Heart left ventricle (tissue), 16 donors: Measurements from ENCODE around the gene CNRIP1. TPM values are rescaled to one million over a fixed set of nuclear protein-coding genes. Genes with fewer than 3 reads are reported as not detected.

Experiments used
- ATAC-seq, 4 donors: fragments of 200-7000 bp; cut with Tn5 transposase; one replicate each; pipeline ENCODE4 v1.9.1; 2020 to 2022; ENCODE audit warnings: moderate library complexity in 4 of 4, mild to moderate bottlenecking in 3 of 4, moderate number of reproducible peaks in 1 of 4
- DNase-seq, 5 donors: peaks; one replicate each; pipeline ENCODE4 v3.0.0-alpha.2; 2020
- H3K27ac ChIP-seq, 12 donors: fragments of 200-600 bp; sonication (generic) in 4 of 12; one replicate each; pipeline versions ENCODE4 v1.5.0 to v1.8.0; 2016 to 2022; ENCODE audit warnings: mild to moderate bottlenecking in 2 of 12
- H3K27me3 ChIP-seq, 9 donors: fragments of 200-600 bp; sonication (generic) in 2 of 9; one replicate each; pipeline versions ENCODE4 v1.5.1 to v1.8.0; 2016 to 2022; ENCODE audit warnings: mild to moderate bottlenecking in 3 of 9
- H3K36me3 ChIP-seq, 9 donors: fragments of 200-600 bp; sonication (generic) in 2 of 9; one replicate each; pipeline versions ENCODE4 v1.5.0 to v1.8.0; 2018 to 2022; ENCODE audit warnings: mild to moderate bottlenecking in 2 of 9
- H3K4me1 ChIP-seq, 12 donors: fragments of 200-600 bp; sonication (generic) in 4 of 12; one replicate each; pipeline versions ENCODE4 v1.5.0 to v1.8.0; 2016 to 2022; ENCODE audit warnings: mild to moderate bottlenecking in 3 of 12
- H3K4me3 ChIP-seq, 12 donors: fragments of 200-600 bp; sonication (generic) in 4 of 12; one replicate each; pipeline versions ENCODE4 v1.5.0 to v1.8.0; 2017 to 2022; ENCODE audit warnings: mild to moderate bottlenecking in 9 of 12, moderate library complexity in 4 of 12
- H3K9me3 ChIP-seq, 12 donors: fragments of 200-600 bp; sonication (generic) in 4 of 12; one replicate each; pipeline versions ENCODE4 v1.5.0 to v1.8.0; 2016 to 2022; ENCODE audit warnings: mild to moderate bottlenecking in 1 of 12
- POLR2A ChIP-seq, 2 donors: fragments of 450-650 bp; IDR thresholded peaks; one replicate each; pipeline ENCODE4 v1.6.1; 2017; ENCODE audit warnings: antibody characterized with exemption in 2 of 2, mild to moderate bottlenecking in 2 of 2, moderate library complexity in 2 of 2
- WGBS, 4 donors: extraction: QIAGEN DNeasy Blood & Tissue Kit in 2 of 4; methylation state at CpG; one replicate each; pipeline versions ENCODE4 v1.1.5 to v1.1.7; 2013 to 2018; 5-methylcytosine and 5-hydroxymethylcytosine counted together
- intact Hi-C, 10 donors: fragments of 100-400 bp; cut with DNase I; formaldehyde crosslinking; loops; one replicate each; pipeline versions ENCODE4 v1.11.1 to v1.14.2; 2022
- long read RNA-seq, 3 donors: library from polyadenylated mRNA; unstranded; transcript quantifications; one replicate each; pipeline ENCODE4 v2.0.0, GENCODE V29; 2020 to 2021
- polyA plus RNA-seq, 2 donors: library from polyadenylated mRNA; stranded (reverse); fragments of 200-250 nt; gene quantifications; one replicate each; pipeline ENCODE4 v1.2.3, GENCODE V29; 2013
- total RNA-seq, 9 donors: library from RNA; depleted of rRNA in 2 of 9; stranded (reverse); fragments of >200 nt in 2 of 9; fragmentation: NEBNext Ultra II Directional in 3 of 9; extraction: Animal tissue kit (Norgen Biotek cat#: 25700) in 3 of 9; gene quantifications; one replicate each; pipeline versions ENCODE4 v1.1.0 to v1.2.4, GENCODE V29; 2016 to 2023
- TF ChIP-seq, protein P1 (sequence below), 12 donors: fragments of 200-600 bp; sonication (generic) in 4 of 12; IDR thresholded peaks; one replicate each; pipeline versions ENCODE4 v1.5.0 to v1.8.0; 2018 to 2022; ENCODE audit warnings: antibody characterized with exemption in 12 of 12, mild to moderate bottlenecking in 5 of 12
- donor health status: ischemic (EF 13 %, LVEDD 7.1; RV severe dilation, severe dysfunction).
- donor health status: healthy with polysubstance abuse.
- donor health status: DM: no; HTN: yes; CAD: no.
- donor health status: DM: no; HTN: no; CAD: no.
- donor health status: ischemic (EF 25% LVEDD 6.9; RV normal size, moderate dysfunction).
- donor health status: ischemic (EF 25% LVEDD 5.7; RV mildly dilated, moderate dysfunction).
- donor health status: healthy.
- donor health status: DM: yes; HTN: yes; CAD: no.
- donor health status: ischemic (EF 35%, LVEDD 5.7; RV mildly dilated, moderate dysfunction).
- donor health status: nonischemic (EF 11% LVEDD 7.7; RV severe dilation, severe dysfunction).
- donor health status: DM: yes; HTN: yes; CAD: no.
- donor health status: PGD.
- donor health status: ischemic (EF 29% LVEDD 5.4; RV normal size, mild dysfunction).
- donor health status: nonischemic (EF 23%, LVEDD 6.1; RV moderate dilation, normal function).

The CNRIP1 gene, protein sequence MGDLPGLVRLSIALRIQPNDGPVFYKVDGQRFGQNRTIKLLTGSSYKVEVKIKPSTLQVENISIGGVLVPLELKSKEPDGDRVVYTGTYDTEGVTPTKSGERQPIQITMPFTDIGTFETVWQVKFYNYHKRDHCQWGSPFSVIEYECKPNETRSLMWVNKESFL
- 10 to 100 TPM in 3 of 9 donors, 1 to 10 TPM in 6; 5.8 to 17.3 (median 7.7) TPM for total RNA-seq
- polyA plus RNA-seq, result 10 to 100 TPM in 1 of 2 donors, 1 to 10 TPM in 1; 6.6 to 11.0 TPM
- long read RNA-seq, donor 1, transcript CNRIP1-201 (3 exons, 1,953 nt), result major isoform, 9 of 14 reads
- long read RNA-seq, donor 1, partial matches to known transcripts, result 1 of 14 reads
- long read RNA-seq, donor 1, other reads (novel, unspliced or antisense), result 4 of 14 reads
- long read RNA-seq, donor 2, transcript CNRIP1-201 (3 exons, 1,953 nt), result major isoform, 24 of 36 reads
- long read RNA-seq, donor 2, partial matches to known transcripts, result 1 of 36 reads
- long read RNA-seq, donor 2, other reads (novel, unspliced or antisense), result 10 of 36 reads
- long read RNA-seq, donor 3, transcript CNRIP1-201 (3 exons, 1,953 nt), result major isoform, 12 of 20 reads
- long read RNA-seq, donor 3, partial matches to known transcripts, result 2 of 20 reads
- long read RNA-seq, donor 3, other reads (novel, unspliced or antisense), result 5 of 20 reads

DNA sequence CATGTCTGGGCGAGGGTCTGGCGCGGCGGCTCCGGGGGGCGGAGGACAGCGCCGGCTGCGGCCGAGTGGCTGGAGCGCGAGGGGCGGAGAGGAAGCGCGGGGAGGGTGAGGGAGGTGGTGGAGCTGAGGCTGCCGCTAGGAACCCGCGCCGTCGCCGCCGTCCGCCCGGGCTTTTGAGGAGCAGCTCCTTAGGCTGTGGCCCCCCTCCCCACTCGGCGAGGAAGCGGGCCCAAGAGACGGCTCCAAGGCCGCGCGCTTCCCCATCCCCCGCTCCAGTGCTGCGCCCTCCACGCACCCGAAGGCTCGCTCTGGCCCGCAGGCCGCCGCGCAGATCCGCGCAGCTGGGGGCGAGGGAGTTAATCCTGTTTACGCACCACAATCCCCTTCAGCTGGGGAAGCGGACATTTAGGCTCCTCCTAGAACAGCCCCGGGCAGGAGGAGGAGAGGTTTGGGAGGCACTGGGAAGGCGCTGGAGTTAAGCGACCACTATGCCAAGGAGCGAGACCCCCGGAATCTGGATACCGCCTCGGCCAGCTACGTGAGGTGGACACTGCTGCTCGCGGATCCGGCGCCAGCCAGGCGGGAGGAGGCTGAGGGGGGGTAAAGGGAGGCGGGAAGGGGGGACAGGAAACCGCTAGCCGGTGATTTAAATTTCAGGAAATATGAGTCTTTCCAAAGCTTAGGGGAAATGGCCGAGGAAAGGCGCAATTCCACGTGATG is at the start of gene CNRIP1:
Gene CNRIP1, minus strand, starts transcription at position 552 of the 720 bp plus-strand sequence. Its CDS starts 549 bp downstream, at position 3.
- peaks cover 0 to 24% (median 19%) of the 10 kb centered on the region in 9 donors for H3K36me3 ChIP-seq
- TF ChIP-seq, protein P1, sequence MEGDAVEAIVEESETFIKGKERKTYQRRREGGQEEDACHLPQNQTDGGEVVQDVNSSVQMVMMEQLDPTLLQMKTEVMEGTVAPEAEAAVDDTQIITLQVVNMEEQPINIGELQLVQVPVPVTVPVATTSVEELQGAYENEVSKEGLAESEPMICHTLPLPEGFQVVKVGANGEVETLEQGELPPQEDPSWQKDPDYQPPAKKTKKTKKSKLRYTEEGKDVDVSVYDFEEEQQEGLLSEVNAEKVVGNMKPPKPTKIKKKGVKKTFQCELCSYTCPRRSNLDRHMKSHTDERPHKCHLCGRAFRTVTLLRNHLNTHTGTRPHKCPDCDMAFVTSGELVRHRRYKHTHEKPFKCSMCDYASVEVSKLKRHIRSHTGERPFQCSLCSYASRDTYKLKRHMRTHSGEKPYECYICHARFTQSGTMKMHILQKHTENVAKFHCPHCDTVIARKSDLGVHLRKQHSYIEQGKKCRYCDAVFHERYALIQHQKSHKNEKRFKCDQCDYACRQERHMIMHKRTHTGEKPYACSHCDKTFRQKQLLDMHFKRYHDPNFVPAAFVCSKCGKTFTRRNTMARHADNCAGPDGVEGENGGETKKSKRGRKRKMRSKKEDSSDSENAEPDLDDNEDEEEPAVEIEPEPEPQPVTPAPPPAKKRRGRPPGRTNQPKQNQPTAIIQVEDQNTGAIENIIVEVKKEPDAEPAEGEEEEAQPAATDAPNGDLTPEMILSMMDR (IDR thresholded peaks at IDR 0.05), result peak in 1 of 12 donors; percentile 30
- peak in 1 of 2 donors; percentile 48 for TF ChIP-seq POLR2A (IDR thresholded peaks at IDR 0.05)
- 0 to 1% (median 0%) methylated on average over 19 to 64 of the region's 64 CpGs for WGBS, 4 donors
- H3K4me3 ChIP-seq, result peak within 1 kb of the TSS; percentile 70 to 92 (median 84)
- peak; percentile 75 to 93 (median 86) for ATAC-seq
- H3K27me3 ChIP-seq, result peaks cover 0 to 9% (median 0%) of the 10 kb centered on the region in 9 donors
- peaks cover 0 to 25% (median 12%) of the 10 kb centered on the region in 12 donors for H3K4me1 ChIP-seq
- peak within 1 kb of the TSS; percentile 91 to 99 (median 97) for H3K27ac ChIP-seq
- peak; percentile 81 to 85 (median 85) for DNase-seq
- intact Hi-C loops, result loop anchor here in 1 of 10 donors (2.0 kb wide), 1 partner anchor 67 kb away; the partner anchor contains the start of gene PPP3R1
- peaks cover 0 to 2% (median 0%) of the 10 kb centered on the region in 12 donors for H3K9me3 ChIP-seq

DNA sequence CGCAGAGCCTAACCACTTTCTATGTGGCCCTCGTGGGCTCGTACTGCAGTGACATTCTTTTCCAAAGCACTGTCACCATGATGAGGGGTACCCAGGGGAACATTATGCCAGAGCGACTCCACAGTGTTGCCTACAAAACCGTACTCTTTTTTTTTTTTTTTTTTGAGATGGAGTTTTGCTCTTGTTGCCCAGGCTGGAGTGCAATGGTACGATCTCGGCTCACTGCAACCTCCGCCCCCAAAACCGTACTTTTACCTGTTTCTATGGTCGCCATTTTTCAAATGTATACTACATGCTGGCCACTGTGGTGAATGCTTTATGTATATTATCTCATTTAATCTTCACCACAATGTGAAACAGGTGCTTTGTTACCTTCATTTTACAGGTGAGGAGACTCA is 49.6 kb upstream of the CNRIP1 start:
- H3K36me3 ChIP-seq, result peaks cover 0 to 8% (median 0%) of the 10 kb centered on the region in 9 donors
- H3K27ac ChIP-seq, result no peak overlapping the region
- H3K4me1 ChIP-seq, result peaks cover 0 to 56% (median 0%) of the 10 kb centered on the region in 12 donors
- ATAC-seq (no peak), DNase-seq (no peak)
- no peak for TF ChIP-seq POLR2A (IDR thresholded peaks at IDR 0.05)
- TF ChIP-seq, protein P1 (IDR thresholded peaks at IDR 0.05), result no peak
- no peaks in the 10 kb centered on the region for H3K9me3 ChIP-seq
- peak overlapping the region in 1 of 12 donors; percentile 66 for H3K4me3 ChIP-seq
- 86 to 92% (median 91%) methylated on average over 10 of the region's 10 CpGs for WGBS, 4 donors
- H3K27me3 ChIP-seq, result no peaks in the 10 kb centered on the region
- intact Hi-C loops, result no loop called here

DNA sequence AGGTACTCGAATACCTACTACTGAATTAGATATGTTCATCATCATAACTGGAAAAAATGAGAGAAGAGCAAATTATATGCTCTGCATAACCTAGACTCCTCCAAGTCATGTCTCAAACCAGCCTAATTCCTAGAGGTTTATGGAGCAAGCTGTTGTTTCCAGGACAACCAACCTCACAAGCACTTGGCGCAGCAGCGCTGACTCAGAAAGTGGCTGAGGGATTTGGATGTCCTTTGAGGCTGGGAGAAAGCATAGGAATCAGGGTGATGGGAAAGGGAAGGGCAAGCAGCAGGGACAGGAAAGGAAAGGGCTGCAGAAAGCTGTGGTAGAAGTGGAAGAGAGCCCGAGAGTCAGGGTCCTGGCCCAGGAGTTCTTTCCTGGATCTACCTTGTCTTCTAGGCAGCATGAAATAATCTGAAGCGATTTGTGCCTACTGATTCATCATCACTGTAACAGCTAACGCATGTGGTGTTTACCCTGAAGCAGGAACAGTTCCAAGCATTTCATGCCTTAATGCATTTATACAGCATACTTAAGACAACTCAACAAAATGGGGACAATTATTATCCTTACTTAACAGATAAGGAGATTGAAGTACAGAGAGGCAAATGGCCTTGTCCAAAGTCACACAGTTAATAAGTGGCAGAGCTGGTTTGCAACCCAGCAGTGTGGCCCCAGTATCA is 49.0 kb upstream of the CNRIP1 start:
- Histone ChIP-seq H3K27me3 (no peaks in the 10 kb centered on the region), H3K36me3 (peaks cover 0 to 4% (median 0%) of the 10 kb centered on the region in 9 donors), H3K9me3 (no peaks in the 10 kb centered on the region), H3K27ac (peak overlapping the region in 2 of 12 donors; percentile 4 to 86), H3K4me1 (peaks cover 0 to 56% (median 0%) of the 10 kb centered on the region in 12 donors), H3K4me3 (peak overlapping the region in 2 of 12 donors; percentile 14 to 66)
- TF ChIP-seq, protein P1 (IDR thresholded peaks at IDR 0.05), result no peak
- TF ChIP-seq POLR2A (IDR thresholded peaks at IDR 0.05), result no peak
- 84 to 90% (median 87%) methylated on average over 6 of the region's 6 CpGs for WGBS, 4 donors
- ATAC-seq, result no peak
- intact Hi-C loops, result no loop called here
- DNase-seq, result no peak
